ENCODE data around the gene TMEM256. TPM values are rescaled to one million over a fixed set of nuclear protein-coding genes. Genes with fewer than 3 reads are reported as not detected.
A peak's percentile ranks its signal among the peaks of the same experiment; 100 is the strongest.

The TMEM256 gene
- total and polyA plus RNA-seq, 2 experiments from 2014 or later, result 85.4 to 117 TPM

DNA sequence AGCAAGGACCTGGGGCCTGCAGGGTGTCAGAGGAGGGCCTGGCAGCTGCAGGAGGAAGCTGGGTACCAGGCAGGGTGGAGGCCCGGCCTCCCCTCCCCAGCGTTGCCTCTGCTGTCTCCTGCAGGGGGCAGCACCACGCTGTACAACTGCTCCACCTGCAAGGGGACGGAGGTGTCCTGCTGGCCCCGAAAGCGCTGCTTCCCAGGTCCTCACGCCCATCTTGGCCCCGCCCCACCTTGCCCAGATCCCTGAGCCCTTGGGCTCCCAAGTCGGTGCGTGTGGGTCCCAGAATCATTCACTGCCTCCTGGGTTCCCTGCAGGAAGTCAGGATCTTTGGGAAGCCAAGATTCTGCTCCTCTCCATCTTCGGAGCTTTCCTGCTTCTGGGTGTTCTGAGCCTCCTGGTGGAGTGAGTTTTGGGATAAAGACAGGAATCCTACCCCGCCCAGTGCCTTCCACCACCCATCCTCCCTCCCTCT lies 47.8 kb downstream of the TMEM256 start:
- Histone ChIP-seq H3K27ac (no peak overlapping the region), H3K4me1 (ENCODE audit: low read depth) (peaks cover 6% of the 10 kb centered on the region), H3K36me3 (no peaks in the 10 kb centered on the region), H3K9me3 (ENCODE audit: low read depth) (no peaks in the 10 kb centered on the region), H3K27me3 (no peaks in the 10 kb centered on the region), H3K4me3 (no peak overlapping the region)
- TF ChIP-seq, protein P1, sequence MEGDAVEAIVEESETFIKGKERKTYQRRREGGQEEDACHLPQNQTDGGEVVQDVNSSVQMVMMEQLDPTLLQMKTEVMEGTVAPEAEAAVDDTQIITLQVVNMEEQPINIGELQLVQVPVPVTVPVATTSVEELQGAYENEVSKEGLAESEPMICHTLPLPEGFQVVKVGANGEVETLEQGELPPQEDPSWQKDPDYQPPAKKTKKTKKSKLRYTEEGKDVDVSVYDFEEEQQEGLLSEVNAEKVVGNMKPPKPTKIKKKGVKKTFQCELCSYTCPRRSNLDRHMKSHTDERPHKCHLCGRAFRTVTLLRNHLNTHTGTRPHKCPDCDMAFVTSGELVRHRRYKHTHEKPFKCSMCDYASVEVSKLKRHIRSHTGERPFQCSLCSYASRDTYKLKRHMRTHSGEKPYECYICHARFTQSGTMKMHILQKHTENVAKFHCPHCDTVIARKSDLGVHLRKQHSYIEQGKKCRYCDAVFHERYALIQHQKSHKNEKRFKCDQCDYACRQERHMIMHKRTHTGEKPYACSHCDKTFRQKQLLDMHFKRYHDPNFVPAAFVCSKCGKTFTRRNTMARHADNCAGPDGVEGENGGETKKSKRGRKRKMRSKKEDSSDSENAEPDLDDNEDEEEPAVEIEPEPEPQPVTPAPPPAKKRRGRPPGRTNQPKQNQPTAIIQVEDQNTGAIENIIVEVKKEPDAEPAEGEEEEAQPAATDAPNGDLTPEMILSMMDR (IDR thresholded peaks at IDR 0.05; ENCODE audit: low read depth, low read length), result peak; percentile 83
- peak; percentile 78 to 79 for DNase-seq (ENCODE audit: low read depth in 1 of 2, low spot score in 1 of 2)

DNA sequence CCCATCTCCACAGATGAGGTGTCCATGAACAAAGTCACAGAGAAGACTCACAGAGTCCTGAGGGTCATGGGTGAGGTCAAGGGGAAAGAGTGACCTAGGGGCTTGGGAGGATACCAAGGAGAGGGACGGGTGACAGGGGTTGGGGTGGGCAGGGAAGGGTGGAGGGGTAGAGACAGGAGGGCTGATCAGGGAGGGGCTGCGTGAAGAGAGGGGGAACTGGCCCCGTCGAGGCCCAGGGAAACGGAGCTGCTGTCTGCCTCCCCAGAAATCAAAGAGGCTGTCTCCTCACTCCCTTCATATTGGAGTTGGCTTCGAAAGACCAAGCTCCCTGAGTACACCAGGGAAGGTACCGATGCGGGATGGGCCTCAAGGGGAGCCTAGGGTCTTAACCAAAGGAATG lies 48.3 kb downstream of the TMEM256 start:
- Histone ChIP-seq H3K36me3 (no peaks in the 10 kb centered on the region), H3K9me3 (ENCODE audit: low read depth) (no peaks in the 10 kb centered on the region), H3K4me1 (ENCODE audit: low read depth) (peaks cover 6% of the 10 kb centered on the region), H3K4me3 (no peak overlapping the region), H3K27me3 (no peaks in the 10 kb centered on the region), H3K27ac (no peak overlapping the region)
- no peak for DNase-seq (ENCODE audit: low read depth in 1 of 2, low spot score in 1 of 2)
- TF ChIP-seq, protein P1 (IDR thresholded peaks at IDR 0.05; ENCODE audit: low read depth, low read length), result no peak

DNA sequence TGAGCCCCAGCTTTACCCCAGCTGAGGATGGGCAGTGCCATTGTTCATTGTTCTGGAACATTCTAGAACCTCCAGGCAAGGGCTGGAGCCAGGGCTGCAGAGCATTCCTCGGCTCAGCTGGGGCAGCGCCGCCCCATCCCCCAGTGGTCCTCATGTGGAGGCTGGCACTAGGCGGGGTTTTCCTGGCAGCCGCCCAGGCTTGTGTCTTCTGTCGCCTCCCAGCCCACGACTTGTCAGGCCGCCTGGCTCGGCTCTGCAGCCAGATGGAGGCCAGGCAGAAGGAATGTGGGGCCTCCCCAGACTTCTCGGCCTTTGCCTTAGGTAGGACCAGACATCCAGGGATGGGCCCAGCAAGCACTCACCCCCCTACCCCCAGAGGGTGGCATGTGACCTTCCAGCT lies 48.8 kb downstream of the TMEM256 start, which contains the start of gene TMEM95:
TSS of gene TMEM95 (plus strand) at position 104 of the 400 bp plus-strand sequence. CDS start at position 153, 49 bp downstream.
- DNase-seq (ENCODE audit: low read depth in 1 of 2, low spot score in 1 of 2), result no peak
- Histone ChIP-seq H3K36me3 (no peaks in the 10 kb centered on the region), H3K4me3 (no peak within 1 kb of the TSS), H3K9me3 (ENCODE audit: low read depth) (no peaks in the 10 kb centered on the region), H3K27ac (no peak within 1 kb of the TSS), H3K4me1 (ENCODE audit: low read depth) (peaks cover 6% of the 10 kb centered on the region), H3K27me3 (no peaks in the 10 kb centered on the region)
- TF ChIP-seq, protein P1 (IDR thresholded peaks at IDR 0.05; ENCODE audit: low read depth, low read length), result no peak

DNA sequence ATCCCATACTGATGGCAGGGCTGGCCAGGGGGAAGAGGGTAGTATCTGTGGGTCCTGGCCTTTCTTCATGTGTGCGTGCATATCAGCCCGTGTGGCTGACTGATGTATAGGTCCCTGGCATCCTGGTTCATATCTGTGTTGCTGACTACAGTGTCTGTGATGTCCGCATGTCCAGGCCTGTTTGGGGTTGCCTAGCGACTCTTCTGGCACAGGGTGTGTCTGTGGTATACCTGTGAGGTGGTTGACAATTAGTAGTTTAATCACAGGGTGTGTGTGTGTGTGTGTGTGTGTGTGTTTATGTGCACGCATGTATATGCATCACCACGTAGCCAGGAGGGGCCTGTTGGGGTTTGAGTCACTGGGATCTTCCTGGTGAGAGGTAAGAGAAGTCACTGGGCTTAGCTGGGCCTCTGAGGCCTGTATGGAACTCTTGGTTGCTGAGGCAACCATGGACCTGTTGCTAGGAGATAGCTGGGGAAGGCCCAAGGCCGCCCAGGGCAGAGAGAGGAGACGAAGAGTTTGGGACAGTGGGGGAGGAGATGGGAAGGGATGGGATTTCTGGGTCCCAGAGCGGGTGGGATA lies 49.5 kb downstream of the TMEM256 start:
- Histone ChIP-seq H3K9me3 (ENCODE audit: low read depth) (no peaks in the 10 kb centered on the region), H3K4me3 (no peak overlapping the region), H3K36me3 (no peaks in the 10 kb centered on the region), H3K27ac (no peak overlapping the region), H3K27me3 (no peaks in the 10 kb centered on the region), H3K4me1 (ENCODE audit: low read depth) (peaks cover 11% of the 10 kb centered on the region)
- DNase-seq (ENCODE audit: low read depth in 1 of 2, low spot score in 1 of 2), result peak; percentile 26 to 36
- TF ChIP-seq, protein P1 (IDR thresholded peaks at IDR 0.05; ENCODE audit: low read depth, low read length), result no peak

Other genes with a start within 250 kb of the TMEM256 start
Only the 30 nearest of the 39 such genes appear.
- gene DVL2, start 169.6 kb downstream of the TMEM256 start, total RNA-seq, result 87.4 and 121 TPM in 2 replicates
- 79.2 and 80.3 TPM in 2 replicates for gene DVL2, start 169.6 kb downstream of the TMEM256 start, polyA plus RNA-seq
- gene PHF23, start 164.6 kb downstream of the TMEM256 start, total RNA-seq, result 53.5 and 57.7 TPM in 2 replicates
- 53.9 and 65.0 TPM in 2 replicates for gene PHF23, start 164.6 kb downstream of the TMEM256 start, polyA plus RNA-seq
- gene GABARAP, start 161.6 kb downstream of the TMEM256 start, total RNA-seq, result 517 and 760 TPM in 2 replicates
- gene GABARAP, start 161.6 kb downstream of the TMEM256 start, polyA plus RNA-seq, result 772 and 773 TPM in 2 replicates
- 76.0 and 78.3 TPM in 2 replicates for gene CTDNEP1, start 152.4 kb downstream of the TMEM256 start, total RNA-seq
- gene CTDNEP1, start 152.4 kb downstream of the TMEM256 start, polyA plus RNA-seq, result 92.5 and 98.6 TPM in 2 replicates
- gene ELP5, start 151.9 kb downstream of the TMEM256 start, total RNA-seq, result 54.5 and 68.8 TPM in 2 replicates
- 62.3 and 82.9 TPM in 2 replicates for gene ELP5, start 151.9 kb downstream of the TMEM256 start, polyA plus RNA-seq
- 0.32 and 0.51 TPM in 2 replicates for gene CLDN7, start 141.6 kb downstream of the TMEM256 start, total RNA-seq
- gene CLDN7, start 141.6 kb downstream of the TMEM256 start, polyA plus RNA-seq, result 0.83 and 0.99 TPM in 2 replicates
- 36.3 and 42.6 TPM in 2 replicates for gene SLC2A4, start 122.4 kb downstream of the TMEM256 start, total RNA-seq
- gene SLC2A4, start 122.4 kb downstream of the TMEM256 start, polyA plus RNA-seq, result 23.4 and 32.7 TPM in 2 replicates
- gene YBX2, start 109.5 kb downstream of the TMEM256 start, total RNA-seq, result 27.8 and 56.2 TPM in 2 replicates
- gene YBX2, start 109.5 kb downstream of the TMEM256 start, polyA plus RNA-seq, result 20.9 and 32.7 TPM in 2 replicates
- gene EIF5A, start 96.5 kb downstream of the TMEM256 start, total RNA-seq, result 319 and 545 TPM in 2 replicates
- gene EIF5A, start 96.5 kb downstream of the TMEM256 start, polyA plus RNA-seq, result 719 and 988 TPM in 2 replicates
- 59.9 and 76.2 TPM in 2 replicates for gene GPS2, start 88.7 kb downstream of the TMEM256 start, total RNA-seq
- gene GPS2, start 88.7 kb downstream of the TMEM256 start, polyA plus RNA-seq, result 68.7 and 97.4 TPM in 2 replicates
- gene NEURL4, start 74.8 kb downstream of the TMEM256 start, total RNA-seq, result 25.3 and 32.4 TPM in 2 replicates
- gene NEURL4, start 74.8 kb downstream of the TMEM256 start, polyA plus RNA-seq, result 12.2 and 15.5 TPM in 2 replicates
- 1.4 and 6.9 TPM in 2 replicates for gene ACAP1, start 67.6 kb downstream of the TMEM256 start, total RNA-seq
- gene ACAP1, start 67.6 kb downstream of the TMEM256 start, polyA plus RNA-seq, result 25.9 and 32.1 TPM in 2 replicates
- 15.9 and 18.4 TPM in 2 replicates for gene KCTD11, start 51.9 kb downstream of the TMEM256 start, total RNA-seq
- 10.7 and 14.0 TPM in 2 replicates for gene KCTD11, start 51.9 kb downstream of the TMEM256 start, polyA plus RNA-seq
- not detected in 2 replicates for gene TMEM95, start 48.9 kb downstream of the TMEM256 start, total RNA-seq
- gene TMEM95, start 48.9 kb downstream of the TMEM256 start, polyA plus RNA-seq, result not detected in 2 replicates
- 1.3 and 2.6 TPM in 2 replicates for gene TNK1, start 23.0 kb downstream of the TMEM256 start, total RNA-seq
- gene TNK1, start 23.0 kb downstream of the TMEM256 start, polyA plus RNA-seq, result 2.9 and 4.3 TPM in 2 replicates
- gene PLSCR3, start 9.6 kb downstream of the TMEM256 start, total RNA-seq, result 25.9 and 33.4 TPM in 2 replicates
- gene PLSCR3, start 9.6 kb downstream of the TMEM256 start, polyA plus RNA-seq, result 39.1 and 40.3 TPM in 2 replicates
- gene NLGN2, start 3.7 kb upstream of the TMEM256 start, total RNA-seq, result 14.8 and 26.3 TPM in 2 replicates
- gene NLGN2, start 3.7 kb upstream of the TMEM256 start, polyA plus RNA-seq, result 5.2 and 8.4 TPM in 2 replicates
- not detected in 2 replicates for gene SPEM1, start 16.2 kb upstream of the TMEM256 start, total RNA-seq
- not detected in 2 replicates for gene SPEM1, start 16.2 kb upstream of the TMEM256 start, polyA plus RNA-seq
- not detected in 2 replicates for gene SPEM2, start 21.5 kb upstream of the TMEM256 start, total RNA-seq
- gene SPEM2, start 21.5 kb upstream of the TMEM256 start, polyA plus RNA-seq, result not detected in 2 replicates
- gene SPEM3, start 24.8 kb upstream of the TMEM256 start, total RNA-seq, result not detected in 2 replicates
- gene SPEM3, start 24.8 kb upstream of the TMEM256 start, polyA plus RNA-seq, result not detected in 2 replicates
- 10.7 and 12.1 TPM in 2 replicates for gene TMEM102, start 31.3 kb upstream of the TMEM256 start, total RNA-seq
- 7.9 and 10.9 TPM in 2 replicates for gene TMEM102, start 31.3 kb upstream of the TMEM256 start, polyA plus RNA-seq
- gene FGF11, start 35.4 kb upstream of the TMEM256 start, total RNA-seq, result 51.9 and 56.8 TPM in 2 replicates
- 50.4 and 63.6 TPM in 2 replicates for gene FGF11, start 35.4 kb upstream of the TMEM256 start, polyA plus RNA-seq
- 8.5 and 14.0 TPM in 2 replicates for gene CHRNB1, start 41.0 kb upstream of the TMEM256 start, total RNA-seq
- 28.6 and 34.5 TPM in 2 replicates for gene CHRNB1, start 41.0 kb upstream of the TMEM256 start, polyA plus RNA-seq
- gene ZBTB4, start 75.5 kb upstream of the TMEM256 start, total RNA-seq, result 28.5 and 40.4 TPM in 2 replicates
- gene ZBTB4, start 75.5 kb upstream of the TMEM256 start, polyA plus RNA-seq, result 17.9 and 26.6 TPM in 2 replicates
- gene SLC35G6, start 77.3 kb upstream of the TMEM256 start, total RNA-seq, result not detected in 2 replicates
- gene SLC35G6, start 77.3 kb upstream of the TMEM256 start, polyA plus RNA-seq, result 0.10 and 1.9 TPM in 2 replicates
- 40.7 and 41.3 TPM in 2 replicates for gene POLR2A, start 80.3 kb upstream of the TMEM256 start, total RNA-seq
- 53.8 and 62.3 TPM in 2 replicates for gene POLR2A, start 80.3 kb upstream of the TMEM256 start, polyA plus RNA-seq
- 4.1 and 11.7 TPM in 2 replicates for gene TNFSF12, start 145.0 kb upstream of the TMEM256 start, total RNA-seq
- 3.2 and 6.7 TPM in 2 replicates for gene TNFSF12, start 145.0 kb upstream of the TMEM256 start, polyA plus RNA-seq
- 3.1 and 7.4 TPM in 2 replicates for gene TNFSF13, start 154.7 kb upstream of the TMEM256 start, total RNA-seq
- gene TNFSF13, start 154.7 kb upstream of the TMEM256 start, polyA plus RNA-seq, result 2.5 and 3.9 TPM in 2 replicates
- 71.5 and 78.9 TPM in 2 replicates for gene SENP3, start 157.8 kb upstream of the TMEM256 start, total RNA-seq
- 43.4 and 45.0 TPM in 2 replicates for gene SENP3, start 157.8 kb upstream of the TMEM256 start, polyA plus RNA-seq
- 0.35 and 0.39 TPM in 2 replicates for gene CD68, start 175.5 kb upstream of the TMEM256 start, total RNA-seq
- 0.23 TPM in 1 of 2 replicates, not detected in the other for gene CD68, start 175.5 kb upstream of the TMEM256 start, polyA plus RNA-seq

Data from cardiac muscle cell (in vitro differentiated cells and primary cell).